ENCODE data around the gene ANKRD34C. TPM values are rescaled to one million over a fixed set of nuclear protein-coding genes. Genes with fewer than 3 reads are reported as not detected.

The ANKRD34C gene
- total RNA-seq, 3 donors from 2014 or later (not counting 1 experiment from before 2014, with no cell fraction given), result not detected

GRCh38 chr15:79294075-79294474 is 11.6 kb downstream of the ANKRD34C start:
- no peak overlapping the region for H3K4me3 Mint-ChIP-seq
- no peaks in the 10 kb centered on the region for H3K36me3 ChIP-seq (ENCODE audit: control insufficient read depth, insufficient read depth, low read length)
- no peak overlapping the region for H3K4me3 ChIP-seq (ENCODE audit: low read length)
- no peaks in the 10 kb centered on the region for H3K9me3 ChIP-seq (ENCODE audit: control insufficient read depth, insufficient read depth, low read length)
- WGBS (ENCODE audit: insufficient coverage), result 77% methylated on average over 7 of the region's 7 CpGs
- DNase-seq, result no peak
- H3K9me3 Mint-ChIP-seq, result no peaks in the 10 kb centered on the region
- no peak for ATAC-seq
- TF ChIP-seq CTCF (IDR thresholded peaks at IDR 0.05), result no peak
- H3K27ac Mint-ChIP-seq, result no peak overlapping the region
- H3K36me3 Mint-ChIP-seq, result no peaks in the 10 kb centered on the region
- intact Hi-C loops (cut with micrococcal nuclease), result no loop called here
- no peaks in the 10 kb centered on the region for H3K4me1 ChIP-seq (ENCODE audit: control insufficient read depth, insufficient read depth, low read length)
- peaks cover 24 to 68% of the 10 kb centered on the region in 2 donors for H3K27me3 Mint-ChIP-seq (ENCODE audit: low read depth in 2 of 2)
- no peak overlapping the region for H3K27ac ChIP-seq (ENCODE audit: low read length)
- H3K4me1 Mint-ChIP-seq, result no peaks in the 10 kb centered on the region
- no peaks in the 10 kb centered on the region for H3K27me3 ChIP-seq (ENCODE audit: control insufficient read depth, insufficient read depth, low read length)

- Mint-ChIP-seq H3K4me3 (no peak overlapping the region), H3K9me3 (no peaks in the 10 kb centered on the region), H3K36me3 (no peaks in the 10 kb centered on the region), H3K4me1 (no peaks in the 10 kb centered on the region), H3K27me3 (ENCODE audit: low read depth in 2 of 2) (peaks cover 32 to 69% of the 10 kb centered on the region in 2 donors), H3K27ac (no peak overlapping the region)
- H3K9me3 ChIP-seq (ENCODE audit: control insufficient read depth, insufficient read depth, low read length), result no peaks in the 10 kb centered on the region
- DNase-seq, result no peak
- no peaks in the 10 kb centered on the region for H3K36me3 ChIP-seq (ENCODE audit: control insufficient read depth, insufficient read depth, low read length)
- intact Hi-C loops (cut with micrococcal nuclease), result no loop called here
- no peak overlapping the region for H3K4me3 ChIP-seq (ENCODE audit: low read length)
- peaks cover 2% of the 10 kb centered on the region for H3K27me3 ChIP-seq (ENCODE audit: control insufficient read depth, insufficient read depth, low read length)
- ATAC-seq, result no peak
- TF ChIP-seq CTCF (IDR thresholded peaks at IDR 0.05), result no peak
- WGBS (ENCODE audit: insufficient coverage), result 40% methylated on average over 3 of the region's 4 CpGs
- no peak overlapping the region for H3K27ac ChIP-seq (ENCODE audit: low read length)
- no peaks in the 10 kb centered on the region for H3K4me1 ChIP-seq (ENCODE audit: control insufficient read depth, insufficient read depth, low read length)
Observed at GRCh38 chr15:79296583-79296982, 14.1 kb downstream of the ANKRD34C start.

GRCh38 chr15:79299126-79299840 is 16.8 kb downstream of the ANKRD34C start:
- no peaks in the 10 kb centered on the region for H3K9me3 ChIP-seq (ENCODE audit: control insufficient read depth, insufficient read depth, low read length)
- H3K9me3 Mint-ChIP-seq, result no peaks in the 10 kb centered on the region
- H3K27ac ChIP-seq (ENCODE audit: low read length), result no peak overlapping the region
- H3K27me3 ChIP-seq (ENCODE audit: control insufficient read depth, insufficient read depth, low read length), result peaks cover 2% of the 10 kb centered on the region
- H3K36me3 ChIP-seq (ENCODE audit: control insufficient read depth, insufficient read depth, low read length), result no peaks in the 10 kb centered on the region
- no peak overlapping the region for H3K4me3 Mint-ChIP-seq
- DNase-seq, result no peak
- no peaks in the 10 kb centered on the region for H3K36me3 Mint-ChIP-seq
- TF ChIP-seq CTCF (IDR thresholded peaks at IDR 0.05), result no peak
- H3K4me1 ChIP-seq (ENCODE audit: control insufficient read depth, insufficient read depth, low read length), result no peaks in the 10 kb centered on the region
- H3K27ac Mint-ChIP-seq, result no peak overlapping the region
- no peak for ATAC-seq
- intact Hi-C loops (cut with micrococcal nuclease), result no loop called here
- H3K27me3 Mint-ChIP-seq (ENCODE audit: low read depth in 2 of 2), result peaks cover 39 to 63% of the 10 kb centered on the region in 2 donors
- H3K4me3 ChIP-seq (ENCODE audit: low read length), result no peak overlapping the region
- H3K4me1 Mint-ChIP-seq, result no peaks in the 10 kb centered on the region
- 84% methylated on average over 7 of the region's 7 CpGs for WGBS (ENCODE audit: insufficient coverage)

- intact Hi-C loops (cut with micrococcal nuclease), result no loop called here
- Histone ChIP-seq H3K27ac (ENCODE audit: low read length) (no peak overlapping the region), H3K36me3 (ENCODE audit: control insufficient read depth, insufficient read depth, low read length) (no peaks in the 10 kb centered on the region), H3K9me3 (ENCODE audit: control insufficient read depth, insufficient read depth, low read length) (no peaks in the 10 kb centered on the region), H3K27me3 (ENCODE audit: control insufficient read depth, insufficient read depth, low read length) (peaks cover 2% of the 10 kb centered on the region), H3K4me1 (ENCODE audit: control insufficient read depth, insufficient read depth, low read length) (no peaks in the 10 kb centered on the region), H3K4me3 (ENCODE audit: low read length) (no peak overlapping the region)
- DNase-seq (no peak), ATAC-seq (no peak)
- Mint-ChIP-seq H3K9me3 (no peaks in the 10 kb centered on the region), H3K27me3 (ENCODE audit: low read depth in 2 of 2) (peaks cover 45 to 63% of the 10 kb centered on the region in 2 donors), H3K36me3 (no peaks in the 10 kb centered on the region), H3K27ac (no peak overlapping the region), H3K4me1 (no peaks in the 10 kb centered on the region), H3K4me3 (no peak overlapping the region)
- 80% methylated on average over 1 of the region's 1 CpG for WGBS (ENCODE audit: insufficient coverage)
- no peak for TF ChIP-seq CTCF (IDR thresholded peaks at IDR 0.05)
Observed at GRCh38 chr15:79299841-79300235, 17.3 kb downstream of the ANKRD34C start.
